Activated CD4-positive, alpha-beta T cell treated with anti-CD3 and anti-CD28 coated beads for 24 hours (primary cell): ENCODE results near the gene RET.
A peak's percentile ranks its signal among the peaks of the same experiment; 100 is the strongest.

Source experiments
- DNase-seq, 2 donors: peaks; one replicate each; pipeline ENCODE4 v3.0.0-alpha.2; 2020; ENCODE audit warnings: low read depth in 2 of 2

RET gene

GRCh38 chr10:43076876-43077420, at the start of gene RET:
RET (plus strand) TSS chr10:43077069; CDS start chr10:43077259, 190 bp downstream.
- DNase-seq, result peak; percentile 7 to 35

DNA sequence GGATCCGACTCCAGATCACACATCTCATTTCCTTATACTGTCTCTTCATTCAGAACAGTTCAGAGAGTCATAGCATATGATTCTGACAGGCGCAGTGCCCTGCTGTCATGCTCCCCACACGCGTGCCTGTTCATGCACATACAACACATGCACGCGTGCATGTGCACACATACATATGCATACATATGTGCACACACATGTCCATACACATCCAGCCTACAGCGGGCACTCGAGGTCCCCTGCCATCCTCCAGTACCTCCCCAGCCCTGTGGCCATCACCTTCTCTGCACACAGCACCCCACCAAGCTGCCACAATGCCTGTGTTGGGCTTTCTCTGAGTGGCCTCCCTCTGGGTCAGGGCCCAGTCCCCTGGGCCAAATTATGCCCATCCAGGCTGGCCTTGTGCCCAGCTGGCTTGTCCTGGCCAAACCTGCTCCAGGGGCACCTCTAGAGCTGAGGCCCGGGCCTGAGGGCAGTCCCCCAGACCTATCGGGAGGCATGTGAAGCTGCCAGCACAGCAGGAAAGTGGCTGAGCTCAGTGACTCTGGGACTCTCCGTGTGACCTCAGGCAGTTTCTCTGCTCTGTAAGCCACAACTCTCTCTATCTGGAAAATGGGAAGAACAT, 49.4 kb upstream of the RET start:
- DNase-seq, result no peak

DNA sequence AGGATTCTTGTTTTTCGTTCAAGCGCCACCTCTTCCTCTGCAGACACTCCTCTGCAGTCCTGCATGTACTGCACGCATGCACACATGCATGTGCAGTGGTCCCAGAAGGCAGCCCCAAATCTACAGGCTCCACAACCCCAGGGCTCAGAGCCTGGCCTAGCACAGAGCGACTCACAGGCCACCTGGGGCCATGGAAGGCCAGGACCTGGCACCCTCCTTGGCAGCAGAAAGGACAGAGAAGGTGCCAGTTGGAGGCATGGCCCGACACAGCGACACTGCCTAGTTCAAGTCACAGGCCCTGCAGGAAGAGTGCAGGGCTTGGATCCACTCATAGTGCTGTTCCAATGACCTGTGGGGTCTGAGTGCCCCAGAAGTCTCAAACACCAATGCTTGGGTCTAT, 48.7 kb upstream of the RET start:
- no peak for DNase-seq

GRCh38 chr10:43029043-43029442, 47.8 kb upstream of the RET start:
- DNase-seq, result no peak

DNA sequence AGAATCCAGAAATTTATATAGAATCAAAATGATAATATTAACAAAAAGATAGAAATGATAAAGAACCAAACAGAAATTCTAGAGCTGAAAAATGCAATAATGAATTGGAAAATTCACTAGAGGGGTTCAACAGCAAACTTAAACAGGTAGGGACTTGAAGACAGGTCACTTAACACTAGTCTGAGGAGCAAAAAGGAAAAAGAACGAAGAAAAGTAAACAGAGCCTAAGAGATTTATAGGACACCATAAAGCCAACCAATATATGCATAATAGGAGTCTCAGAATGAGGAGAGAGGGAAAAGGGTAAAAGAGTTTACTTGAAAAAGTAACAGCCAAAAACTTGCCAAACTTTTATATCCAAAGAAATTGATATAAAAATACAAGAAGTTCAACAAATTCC, 44.3 kb upstream of the RET start:
- DNase-seq, result no peak

- DNase-seq, result no peak
Observed at GRCh38 chr10:43035800-43036199, 41.1 kb upstream of the RET start.

GRCh38 chr10:43036481-43037428, 40.1 kb upstream of the RET start:
- DNase-seq, result no peak

DNA sequence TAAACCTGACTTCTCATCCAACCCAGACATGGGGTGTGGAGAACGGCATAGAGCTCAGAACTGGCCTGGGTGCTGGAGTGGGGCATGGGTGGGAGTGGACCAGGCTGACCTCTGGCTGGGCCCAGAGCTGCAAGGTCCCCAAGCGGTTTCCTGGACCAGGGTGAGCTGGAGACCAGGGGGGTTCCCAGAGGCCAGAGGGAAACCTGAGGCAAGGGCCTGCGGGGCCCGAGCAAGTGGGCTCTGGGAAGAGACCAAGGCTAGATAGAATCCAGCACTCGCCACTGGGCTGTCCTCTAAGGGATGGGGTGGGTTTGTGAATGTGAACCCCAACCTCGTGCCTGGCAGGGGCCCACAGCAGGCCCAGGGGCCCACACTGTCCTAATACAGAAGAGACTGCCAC, 39.4 kb upstream of the RET start:
- DNase-seq, result no peak

- no peak for DNase-seq
Observed at GRCh38 chr10:43037942-43038782, 38.7 kb upstream of the RET start.

DNA sequence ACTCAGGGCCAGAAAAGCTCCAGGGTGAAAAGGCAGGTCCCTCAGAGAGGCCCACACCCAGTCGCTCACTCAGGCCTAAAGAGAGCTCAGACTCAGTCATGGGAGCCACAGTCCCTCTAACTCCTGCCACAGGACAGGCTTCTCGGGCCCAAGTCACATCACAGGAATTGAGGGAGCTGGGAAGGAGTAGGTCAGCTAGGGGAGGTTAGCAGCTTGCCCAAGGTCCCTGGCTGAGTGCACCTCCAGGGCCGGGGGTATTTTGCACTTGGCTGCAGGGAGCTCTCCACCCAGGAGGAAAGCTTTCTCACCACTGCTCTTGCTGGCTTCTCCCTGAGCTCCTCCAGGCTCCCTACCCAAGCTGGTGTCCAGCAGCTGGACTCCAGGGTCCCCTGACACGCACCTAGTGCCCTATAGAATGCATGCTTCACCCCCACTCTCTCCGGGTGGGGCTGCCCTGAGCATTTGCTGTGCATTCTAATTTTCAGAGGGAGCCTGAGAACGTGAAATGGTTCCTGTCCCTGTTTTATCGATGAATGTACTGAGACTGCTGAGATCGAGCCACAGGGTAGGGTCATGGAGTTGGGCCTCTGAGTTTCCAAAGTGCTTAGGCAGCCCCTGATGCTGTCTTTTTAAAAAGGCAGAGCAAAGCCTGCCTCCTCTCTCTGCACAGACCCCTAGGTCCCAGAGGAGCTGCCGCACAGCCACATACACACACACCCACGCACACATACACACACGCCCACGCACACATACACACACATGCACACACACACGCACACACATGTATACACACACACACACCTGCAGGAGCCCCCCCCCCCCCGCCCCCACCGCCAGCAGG, 37.9 kb upstream of the RET start:
- DNase-seq, result no peak

DNA sequence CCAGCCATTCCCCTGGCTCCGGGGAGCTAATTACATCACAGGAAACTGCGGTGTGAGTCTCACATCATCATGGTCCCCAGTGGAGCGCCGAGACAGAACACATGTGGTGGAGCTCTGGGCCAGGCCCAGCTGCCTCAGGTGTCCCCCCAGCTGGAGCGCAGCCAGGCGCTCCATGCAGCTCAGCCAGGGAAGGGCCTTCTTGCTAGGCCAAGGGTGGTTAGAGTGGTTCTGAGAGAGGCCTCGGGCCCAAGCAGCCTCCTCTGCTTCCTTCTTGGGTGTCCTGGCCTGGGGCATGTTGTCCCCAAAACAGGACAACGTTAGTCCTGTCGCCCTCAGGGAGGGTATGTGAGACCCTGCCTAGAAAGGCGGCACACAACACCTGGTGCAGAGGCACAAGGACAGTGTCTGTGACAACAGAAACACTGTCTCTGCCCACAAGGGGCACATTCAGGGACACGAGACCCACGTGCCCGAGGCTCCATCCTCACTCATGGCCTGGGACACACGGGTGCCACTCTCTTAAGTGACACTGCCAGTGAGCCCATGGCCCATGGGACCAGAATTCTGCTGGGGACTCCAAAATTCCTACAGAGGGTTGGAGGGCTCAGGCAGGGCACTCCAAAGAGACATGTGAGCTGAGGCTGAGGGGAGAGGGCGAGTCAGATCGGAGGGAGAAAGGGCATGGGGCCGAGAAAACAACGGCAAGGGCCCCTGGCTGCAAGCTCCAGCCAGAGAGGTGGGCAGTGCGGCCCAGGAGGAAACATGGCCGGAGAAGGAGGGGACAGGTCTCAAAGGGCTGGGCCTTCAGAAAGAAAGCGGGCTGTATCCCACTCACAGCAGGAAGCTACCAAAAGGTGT, 37.0 kb upstream of the RET start:
- DNase-seq, result no peak

DNA sequence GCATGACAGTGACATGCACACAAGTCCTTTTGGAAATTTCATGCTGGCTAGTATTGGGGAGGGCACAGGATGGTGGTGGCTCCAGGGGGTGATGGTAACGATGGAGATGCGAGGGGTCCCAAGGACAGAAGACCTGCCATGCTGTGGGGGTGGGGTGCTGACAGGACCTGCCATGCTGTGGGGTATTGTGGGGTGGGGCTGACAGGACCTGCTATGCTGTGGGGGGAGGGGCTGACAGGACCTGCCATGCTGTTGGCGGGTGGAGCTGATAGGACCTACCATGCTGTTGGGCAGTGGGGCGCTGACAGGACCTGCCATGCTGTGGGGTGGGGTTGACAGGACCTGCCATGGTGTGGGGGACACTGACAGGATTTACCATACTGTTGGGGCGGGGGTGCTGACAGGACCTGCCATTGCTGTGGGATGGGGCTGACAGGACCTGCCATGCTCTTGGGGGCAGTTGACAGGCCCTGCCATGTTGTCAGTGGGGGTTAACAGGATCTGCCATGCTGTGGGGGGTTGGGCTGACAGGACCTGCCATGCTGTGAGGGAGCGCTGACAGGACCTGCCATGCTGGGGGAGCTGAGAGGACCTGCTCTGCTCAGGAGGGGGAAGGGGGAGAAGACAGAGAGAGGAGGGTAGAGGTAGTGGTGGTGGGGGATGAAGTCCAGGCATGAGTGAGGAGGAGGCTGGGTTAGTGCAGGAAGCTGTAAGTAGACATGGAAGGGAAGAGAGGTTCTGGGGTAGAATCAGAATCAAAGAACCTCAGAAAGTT, 36.2 kb upstream of the RET start:
- DNase-seq, result no peak

DNA sequence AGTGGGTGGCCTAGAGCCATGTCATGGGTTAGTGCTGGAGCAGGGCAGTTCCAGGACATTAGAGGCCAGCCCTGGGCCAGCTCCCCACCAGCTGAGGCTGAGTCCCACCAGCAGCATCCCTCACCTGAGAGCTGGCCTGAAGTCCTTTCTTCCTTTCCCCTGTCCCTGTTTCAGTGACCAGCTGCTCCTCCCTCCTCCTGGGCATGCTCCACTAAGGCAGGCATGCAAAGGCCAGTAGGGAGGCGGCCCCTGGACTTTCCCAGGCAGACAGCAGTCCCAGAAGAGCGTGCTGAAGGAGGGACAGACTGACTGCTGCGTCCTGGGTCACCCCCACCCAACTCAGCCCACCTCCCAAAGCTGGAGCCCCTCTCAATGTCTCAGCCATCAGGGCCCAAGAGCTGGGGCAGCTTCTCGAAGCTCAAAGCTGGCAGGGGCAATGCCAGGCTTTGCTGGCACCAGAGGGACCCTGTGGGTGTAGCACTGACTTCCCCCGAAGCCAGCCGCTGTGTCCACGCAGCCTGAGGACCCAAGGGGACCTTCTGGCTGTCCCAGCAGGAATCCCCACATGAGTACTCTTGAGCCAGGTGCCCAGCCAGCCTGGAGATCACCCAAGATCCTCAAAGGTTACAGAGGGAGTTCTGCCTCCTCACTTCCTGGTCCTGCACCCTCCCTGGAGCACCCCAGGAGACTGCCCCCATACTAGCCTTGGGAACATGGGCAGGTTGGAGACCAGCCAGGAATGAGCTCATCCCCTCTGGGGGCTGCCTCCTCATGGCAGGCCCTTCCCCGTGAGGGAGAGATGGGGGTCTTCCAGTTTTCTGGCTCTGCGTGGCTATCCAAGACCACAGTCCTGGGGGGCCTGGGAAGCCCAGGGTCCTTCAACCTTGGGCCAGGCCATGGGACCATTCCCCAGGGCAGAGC, 35.2 kb upstream of the RET start:
- DNase-seq, result no peak

GRCh38 chr10:43042503-43043341, 34.1 kb upstream of the RET start:
- DNase-seq, result no peak

- no peak for DNase-seq
Observed at GRCh38 chr10:43043342-43043772, 33.5 kb upstream of the RET start.

DNA sequence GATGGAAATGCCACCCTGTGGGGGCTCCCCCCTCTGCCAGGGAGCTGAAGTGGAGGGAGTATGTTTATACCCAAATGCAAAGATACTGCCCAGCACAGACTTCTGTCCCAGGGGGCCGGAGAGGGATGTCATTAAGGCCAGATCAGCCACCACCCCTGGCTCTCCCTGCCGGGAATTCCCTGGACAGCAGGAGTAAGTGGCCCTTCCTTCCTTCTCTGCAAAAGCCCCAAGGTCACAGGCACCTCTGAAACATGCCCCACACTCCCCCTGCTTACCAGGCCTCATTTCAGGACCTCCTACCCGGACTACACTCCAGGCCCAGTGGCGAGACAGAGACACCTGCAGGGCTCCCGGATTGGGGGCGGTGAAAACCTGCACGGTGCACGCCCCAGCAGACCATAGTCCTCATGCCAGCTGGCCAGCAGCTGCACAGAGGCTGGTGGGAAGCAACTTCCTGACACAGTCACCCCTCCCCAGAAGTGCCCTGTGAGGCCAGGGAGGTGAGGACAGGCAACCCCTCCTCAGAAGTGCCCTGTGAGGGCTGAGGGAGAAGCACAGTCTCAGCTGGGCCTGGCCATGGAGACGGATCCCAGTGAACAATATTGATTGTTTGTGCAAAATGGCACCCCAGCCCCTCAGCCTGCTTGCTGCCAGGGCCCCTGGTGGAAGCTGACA, 33.0 kb upstream of the RET start:
- DNase-seq, result no peak

DNA sequence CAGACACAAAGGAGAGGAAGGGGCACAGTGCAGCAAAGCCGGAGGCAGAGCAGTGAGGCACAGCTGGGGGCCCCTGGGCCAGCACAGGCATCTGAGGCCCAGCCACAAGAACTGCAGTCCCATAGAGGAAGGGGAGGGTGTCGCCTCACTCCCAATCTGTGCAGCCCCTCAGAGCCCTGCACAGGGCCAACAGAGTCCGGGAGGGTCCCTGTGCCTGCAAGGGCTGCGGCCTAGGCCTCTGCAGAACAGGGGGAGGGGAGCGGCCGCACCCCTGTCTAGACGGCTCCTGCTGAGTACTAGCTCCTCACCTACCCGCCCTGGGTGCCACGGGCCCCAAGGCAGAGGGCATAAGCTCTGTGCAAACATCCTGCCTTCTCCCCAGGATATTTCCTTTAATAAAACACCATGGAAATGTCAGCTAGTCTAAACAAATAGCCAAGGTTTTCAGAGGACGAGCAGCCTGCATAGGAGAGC, 32.4 kb upstream of the RET start:
- no peak for DNase-seq
